ENCODE measurements around the gene HM13.
A peak's percentile ranks its signal among the peaks of the same experiment; 100 is the strongest.
"Not testable (repeated sequence)": the region's sequence is repeated elsewhere in the genome, so short reads cannot be mapped to it uniquely, and the experiment has no call there.

HM13 gene

DNA sequence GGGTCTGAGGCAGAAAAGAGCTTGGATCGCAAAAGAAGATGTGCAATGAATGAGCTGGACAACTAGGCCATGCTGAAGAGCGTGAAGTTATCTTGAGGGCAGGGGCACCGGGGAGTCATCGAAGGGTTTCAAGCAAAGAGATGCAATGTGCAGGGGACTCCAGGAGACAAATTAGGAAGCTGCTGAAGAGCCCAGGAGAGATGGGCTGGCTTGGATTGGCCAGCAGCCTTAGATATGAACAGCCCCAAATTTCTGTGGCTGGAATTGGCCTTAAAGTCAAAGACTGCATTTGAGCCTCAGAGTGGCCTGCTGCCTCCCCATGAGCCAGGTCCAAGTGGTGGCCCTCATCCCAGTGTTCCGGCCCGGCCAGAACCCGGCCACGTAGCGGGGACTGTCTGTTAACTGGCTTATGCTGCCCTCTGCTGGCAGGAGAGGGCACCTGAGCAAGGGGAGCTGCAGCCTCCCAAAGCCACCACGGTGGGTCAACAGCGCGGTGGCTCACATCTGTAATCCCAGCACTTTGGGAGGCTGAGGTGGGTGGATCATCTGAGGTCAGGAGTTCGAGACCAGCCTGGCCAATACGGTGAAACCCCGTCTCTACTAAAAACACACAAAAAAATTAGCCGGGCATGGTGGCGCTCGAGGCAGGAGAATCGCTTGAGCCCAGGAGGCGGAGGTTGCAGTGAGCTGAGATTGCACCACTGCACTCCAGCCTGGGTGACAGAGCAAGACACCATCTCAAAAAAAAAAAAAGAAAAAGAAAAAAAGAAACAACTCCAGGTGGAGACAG, 11.2 kb upstream of the HM13 start:
- peak; percentile 80 for DNase-seq

DNA sequence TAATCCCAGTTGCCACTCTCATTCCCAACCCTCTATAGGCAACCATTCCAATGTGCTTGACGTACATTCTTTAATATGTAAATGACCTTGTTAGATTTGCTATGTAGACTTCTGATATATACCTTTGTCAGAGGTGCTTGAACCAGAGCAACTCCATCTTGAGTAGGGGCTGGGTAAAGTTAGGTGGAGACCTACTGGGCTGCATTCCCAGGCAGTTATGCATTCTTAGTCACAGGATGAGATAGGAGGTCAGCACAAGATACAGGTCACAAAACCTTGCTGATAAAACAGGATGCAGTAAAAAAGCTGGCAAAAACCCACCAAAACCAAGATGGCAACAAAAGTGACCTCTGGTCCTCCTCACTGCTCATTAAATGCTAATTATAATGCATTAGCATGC, 8.3 kb upstream of the HM13 start:
- no peak for DNase-seq

DNA sequence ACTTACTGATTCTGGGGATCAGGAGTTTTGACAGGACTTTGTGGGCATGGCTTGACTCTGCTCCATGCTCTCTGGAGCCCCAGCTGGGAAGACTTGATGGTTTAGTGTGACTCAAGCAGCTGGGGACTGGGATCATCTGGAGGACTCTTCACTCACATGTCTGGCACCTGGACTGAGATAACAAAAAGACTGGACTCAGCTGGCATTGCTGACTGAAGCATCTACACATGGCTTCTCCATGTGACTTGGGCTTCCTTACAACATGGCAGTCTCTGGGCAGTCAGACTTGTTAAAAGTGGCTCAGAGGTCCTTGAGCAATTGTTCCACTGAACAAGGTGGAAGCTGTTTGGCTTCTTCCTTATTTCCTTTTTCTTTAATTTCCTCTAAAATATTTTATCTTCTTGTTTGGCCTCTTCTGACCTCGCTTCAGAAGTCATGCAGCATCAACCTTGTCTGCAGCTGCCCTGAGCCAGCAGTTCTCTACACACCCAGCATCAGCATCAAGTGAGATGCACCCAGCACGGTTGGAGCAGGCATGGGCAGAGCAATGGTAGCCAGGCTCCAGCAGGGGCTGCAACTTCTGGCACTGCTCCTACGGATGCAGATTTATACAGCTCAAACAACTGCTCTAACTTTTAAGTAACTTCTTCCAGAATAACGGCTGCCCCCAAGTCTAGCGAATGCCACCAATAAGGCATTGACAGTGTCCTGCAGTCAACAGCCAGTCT, 5.6 kb upstream of the HM13 start:
- no peak for DNase-seq

DNA sequence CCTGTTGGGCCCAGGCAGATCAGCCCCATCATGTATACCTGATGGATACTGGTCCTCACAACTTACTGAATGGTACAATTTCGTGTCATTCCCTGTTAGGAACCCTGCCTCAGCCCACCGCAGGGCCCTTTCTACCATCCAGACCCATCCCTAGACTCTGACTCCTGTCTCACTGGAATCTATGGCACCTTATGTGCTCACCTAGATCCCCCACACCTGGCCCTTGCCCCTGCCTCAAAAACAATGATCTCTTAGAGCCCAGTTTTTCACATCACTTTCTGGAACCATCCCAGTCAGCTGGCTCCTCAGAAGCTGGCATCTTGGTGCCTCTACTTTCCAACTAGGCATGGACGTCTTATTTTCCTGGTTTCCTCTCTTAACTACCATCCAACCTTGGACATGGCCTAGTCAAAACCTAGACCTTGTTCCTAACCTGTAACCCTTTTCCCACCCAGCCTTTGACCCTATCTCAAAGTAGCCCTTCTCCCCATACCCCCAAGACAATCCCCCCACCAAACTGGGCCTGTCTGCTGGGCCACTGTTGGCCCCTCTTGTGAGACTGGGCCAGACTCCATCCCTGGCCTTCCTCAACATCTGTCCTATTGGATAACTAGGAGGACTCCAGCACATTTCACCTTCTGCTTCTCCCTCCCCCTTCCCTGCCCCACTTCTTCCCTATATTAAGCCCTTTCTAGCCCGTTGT, 981 bp downstream of the HM13 start:
- no peak for DNase-seq

DNA sequence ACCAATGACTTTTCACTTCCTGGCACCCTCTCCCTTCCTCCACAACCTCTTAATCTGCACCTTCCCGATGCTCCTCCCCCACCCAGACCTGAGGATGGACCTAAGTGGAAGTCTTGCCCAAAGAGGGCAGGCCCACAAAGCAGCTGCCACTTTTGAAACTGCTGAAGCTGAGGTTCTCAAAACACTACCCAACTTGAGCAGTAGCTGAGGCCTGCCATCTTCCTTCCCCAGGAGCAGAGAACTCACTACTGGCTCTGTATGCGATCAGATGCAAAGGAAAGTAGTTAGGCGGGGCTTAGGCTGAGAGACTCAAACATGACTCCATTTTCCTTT, 1.5 kb downstream of the HM13 start:
- DNase-seq = no peak

GRCh38 chr20:31516166-31516565, 1.9 kb downstream of the HM13 start:
- no peak for DNase-seq

DNA sequence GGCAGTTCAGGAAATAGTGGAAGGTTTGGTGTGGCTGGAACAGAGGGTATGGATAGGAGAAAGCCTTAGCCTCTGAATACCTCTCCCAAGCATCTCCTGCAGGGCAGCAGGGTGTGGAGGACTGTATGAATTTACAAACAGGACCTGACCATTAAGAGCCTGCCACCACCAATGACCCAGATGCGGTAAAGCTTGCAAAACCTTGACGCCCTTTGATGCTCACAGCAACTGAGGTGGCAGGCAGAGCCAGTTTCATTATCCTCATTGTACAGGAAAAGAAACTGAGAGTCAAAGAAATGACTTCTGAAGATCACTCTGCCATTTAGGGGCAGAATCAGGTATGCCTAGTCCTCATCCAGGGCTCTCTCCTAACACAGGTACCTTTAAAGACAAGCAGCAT, 2.4 kb downstream of the HM13 start:
- DNase-seq = no peak

DNA sequence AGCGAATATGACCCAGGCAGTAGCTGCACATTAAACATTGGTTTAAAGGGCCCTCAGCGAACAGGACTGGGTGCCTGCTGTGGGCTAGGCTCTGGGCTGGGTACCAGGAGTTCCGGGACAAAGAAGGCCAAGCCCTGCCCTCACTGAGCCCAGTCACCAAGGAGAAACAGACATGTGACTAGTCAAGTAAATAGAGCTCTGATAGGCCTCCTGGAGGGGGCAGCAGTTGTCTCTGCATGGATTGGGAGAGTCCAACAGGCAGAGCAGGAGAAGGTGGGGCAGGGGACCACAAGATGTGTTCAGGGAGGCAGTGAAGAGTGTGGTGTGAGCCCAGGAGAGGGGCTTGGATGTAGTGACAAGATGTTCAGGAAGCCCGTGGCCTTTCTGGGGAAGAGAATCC, 3.1 kb downstream of the HM13 start:
- no peak for DNase-seq

DNA sequence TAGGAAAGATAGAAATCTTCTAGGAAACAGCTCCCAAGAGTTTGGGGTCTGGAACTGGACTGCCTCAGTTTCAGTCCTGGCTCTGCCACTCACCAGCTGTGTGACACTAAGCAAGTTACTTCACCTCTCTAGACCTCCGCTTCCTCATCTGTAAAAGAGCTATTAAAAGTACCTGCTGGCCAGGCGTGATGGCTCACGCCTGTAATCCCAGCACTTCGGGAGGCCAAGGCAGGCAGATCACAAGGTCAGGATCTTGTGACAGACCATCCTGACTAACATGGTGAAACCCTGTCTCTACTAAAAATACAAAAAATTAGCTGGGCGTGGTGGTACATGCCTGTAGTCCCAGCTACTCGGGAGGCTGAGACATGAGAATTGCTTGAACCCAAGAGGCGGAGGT, 7.0 kb downstream of the HM13 start:
- not testable (repeated sequence) for DNase-seq

- no peak for DNase-seq
These were observed 8.5 kb downstream of the HM13 start for GRCh38 chr20:31522731-31523130.

DNA sequence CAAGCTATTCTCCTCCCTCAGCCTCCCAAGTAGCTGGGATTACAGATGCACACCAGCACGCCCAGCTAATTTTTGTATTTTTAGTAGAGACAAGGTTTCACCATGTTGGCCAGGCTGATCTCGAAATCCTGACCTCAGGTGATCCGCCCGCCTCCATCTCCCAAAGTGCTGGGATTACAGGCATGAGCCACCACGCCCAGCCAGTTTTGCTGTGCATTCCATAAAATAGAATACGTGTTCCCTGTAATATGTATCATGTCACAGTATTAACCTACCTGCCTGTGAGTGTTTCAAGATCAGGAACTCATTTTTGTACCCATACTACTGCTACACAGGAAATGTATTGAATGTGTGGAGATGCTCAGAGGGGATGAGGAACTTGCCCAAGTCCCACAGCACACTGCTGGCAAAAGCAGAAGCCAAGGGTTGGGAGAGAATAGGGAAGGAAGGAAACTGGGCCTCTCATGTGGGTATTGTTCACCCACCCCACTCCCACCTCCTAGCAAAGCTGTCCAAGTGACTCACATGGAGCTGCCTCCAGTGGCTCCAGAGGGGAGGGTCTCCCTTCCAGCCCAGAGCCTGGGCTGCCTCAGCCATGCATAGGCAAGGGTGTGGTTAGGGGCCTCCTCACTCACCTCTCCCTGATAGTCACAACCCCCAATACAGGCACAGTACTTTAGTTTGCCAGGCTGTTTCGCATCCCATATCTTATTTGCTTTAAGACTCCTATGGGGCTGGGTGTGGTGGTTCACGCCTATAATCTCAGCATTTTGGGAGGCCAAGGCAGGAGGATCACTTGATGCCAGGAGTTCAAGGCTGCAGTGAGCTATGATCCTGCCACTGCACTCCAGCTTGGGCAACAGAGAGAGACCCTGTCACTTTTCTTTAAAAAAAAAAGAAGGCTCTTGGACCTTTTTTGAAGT, 9.4 kb downstream of the HM13 start:
- no peak for DNase-seq

DNA sequence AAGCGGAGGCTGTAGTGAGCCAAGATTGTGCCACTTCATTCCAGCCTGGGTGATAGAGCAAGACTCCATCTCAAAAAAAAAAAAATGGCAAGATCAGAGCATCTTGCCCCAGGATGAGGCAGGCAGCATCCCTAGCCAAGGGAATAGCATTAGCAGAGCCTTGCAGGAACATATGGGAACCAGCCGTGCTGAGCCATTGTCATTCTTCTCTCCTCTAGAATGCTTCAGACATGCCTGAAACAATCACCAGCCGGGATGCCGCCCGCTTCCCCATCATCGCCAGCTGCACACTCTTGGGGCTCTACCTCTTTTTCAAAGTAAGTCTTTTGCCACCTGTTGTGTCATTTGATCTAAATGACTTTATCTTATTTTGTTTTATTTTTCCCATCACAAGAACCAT, 13.0 kb downstream of the HM13 start:
- DNase-seq = no peak

DNA sequence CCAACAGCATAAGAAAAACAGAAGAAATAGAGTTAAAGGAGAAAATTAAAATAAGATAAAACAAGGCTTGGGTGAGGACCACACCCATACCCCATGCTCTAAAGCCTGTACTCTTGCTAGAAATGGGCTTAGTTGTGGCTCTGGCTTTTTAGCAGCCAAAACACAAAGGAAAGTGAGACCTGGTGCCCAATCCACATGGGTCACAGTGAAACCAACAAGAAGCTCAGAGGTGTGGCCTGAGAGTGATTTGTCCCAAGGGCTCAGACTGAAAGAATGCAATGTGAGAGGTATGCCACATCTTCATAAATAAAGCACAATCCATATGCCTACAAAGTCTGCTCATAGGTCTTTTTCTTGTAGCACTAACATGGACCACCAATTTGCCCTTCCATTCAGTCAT, 21.1 kb downstream of the HM13 start:
- DNase-seq = no peak

- no peak for DNase-seq
These were observed 22.3 kb downstream of the HM13 start for GRCh38 chr20:31536575-31536974.

DNA sequence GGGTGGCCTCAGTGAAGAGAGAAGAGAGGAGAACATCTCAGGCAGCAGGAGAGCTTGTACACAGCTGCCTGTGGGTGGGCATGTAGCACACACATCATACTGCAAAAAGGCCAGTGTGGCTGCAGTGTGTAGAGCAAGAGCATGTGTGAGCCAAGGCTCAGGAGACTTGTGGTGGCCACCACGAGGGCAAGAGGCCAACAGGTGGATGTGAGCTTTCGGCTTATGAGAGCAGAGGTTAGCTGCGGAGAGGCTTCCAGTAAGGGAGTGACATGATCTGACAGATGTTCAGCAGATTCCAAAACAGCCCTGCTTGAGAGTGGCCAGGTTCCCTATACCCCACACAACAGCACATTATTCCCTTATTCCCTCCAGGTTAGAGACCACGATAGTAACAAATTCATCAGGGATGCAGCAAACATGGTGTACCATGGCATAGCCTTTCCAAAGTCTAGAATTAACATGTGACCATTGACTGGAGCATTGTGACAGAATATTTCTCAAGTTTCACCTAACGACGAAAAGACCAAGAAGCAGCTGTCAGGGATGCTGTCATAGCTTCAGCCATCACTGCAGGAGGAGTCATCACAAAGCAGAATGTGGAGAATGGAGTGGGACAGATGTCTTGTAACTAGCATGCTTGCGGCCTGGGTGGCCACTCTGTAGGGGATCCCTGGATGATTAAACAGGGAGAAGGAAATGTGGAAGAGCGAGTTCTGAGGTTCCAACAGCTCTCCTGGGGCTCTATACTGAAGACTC, 23.1 kb downstream of the HM13 start:
- DNase-seq = no peak

DNA sequence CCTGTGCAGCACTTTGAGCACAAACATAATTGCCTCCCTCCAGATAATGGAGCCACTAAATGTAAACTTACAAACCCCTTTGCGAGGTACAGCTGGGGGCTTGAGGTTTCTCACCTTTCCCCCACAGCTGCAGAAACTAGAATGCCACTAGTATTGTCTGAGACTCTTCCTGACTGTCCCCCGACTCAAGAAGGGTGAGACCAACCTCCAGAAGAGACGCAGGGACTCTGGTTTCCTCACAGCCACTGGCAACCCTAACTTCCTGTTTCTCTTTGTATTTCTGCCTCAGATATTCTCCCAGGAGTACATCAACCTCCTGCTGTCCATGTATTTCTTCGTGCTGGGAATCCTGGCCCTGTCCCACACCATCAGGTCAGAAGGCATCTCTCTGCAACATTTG, 23.6 kb downstream of the HM13 start:
- DNase-seq = no peak

DNA sequence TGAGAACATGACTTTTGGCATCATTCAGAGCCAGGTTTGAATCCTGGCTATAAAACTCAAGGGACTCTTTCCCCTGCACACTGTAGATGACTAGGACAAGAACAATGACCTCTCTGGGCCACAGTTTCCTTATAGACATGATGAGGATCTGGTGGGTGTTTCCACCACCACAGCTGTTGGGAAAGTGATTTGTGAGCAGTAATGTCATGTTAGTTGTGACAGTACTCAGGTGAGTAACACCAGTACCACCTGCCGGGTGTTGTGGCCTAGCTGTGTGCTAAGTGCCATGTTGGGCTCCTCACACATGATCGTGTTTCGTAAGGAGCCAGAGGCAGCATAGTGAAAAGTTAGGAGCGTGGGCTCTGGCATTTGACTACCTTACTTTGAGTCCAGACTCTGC, 24.1 kb downstream of the HM13 start:
- no peak for DNase-seq

- not testable (repeated sequence) for DNase-seq
These were observed 25.4 kb downstream of the HM13 start for GRCh38 chr20:31539636-31540035.

DNA sequence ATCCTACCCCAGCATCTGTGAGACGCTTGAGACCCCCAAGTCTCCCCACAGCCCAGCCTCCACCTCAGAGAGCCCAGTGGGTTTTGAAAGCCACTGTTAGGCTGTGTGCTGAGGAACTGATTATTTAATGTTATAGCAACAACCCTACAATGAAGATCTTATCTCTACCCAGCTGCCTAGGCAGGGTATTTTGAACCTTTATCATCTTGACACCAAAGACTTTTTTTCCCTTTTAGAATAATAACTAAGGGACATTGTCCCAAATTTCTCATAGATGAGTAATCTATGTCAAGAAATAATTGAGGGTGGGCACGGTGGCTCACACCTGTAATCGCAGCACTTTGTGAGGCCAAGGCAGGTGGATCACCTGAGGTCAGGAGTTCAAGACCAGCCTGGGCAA, 26.2 kb downstream of the HM13 start:
- no peak for DNase-seq

- peak; percentile 45 for DNase-seq
These were observed 28.1 kb downstream of the HM13 start for GRCh38 chr20:31542201-31542842.

DNA sequence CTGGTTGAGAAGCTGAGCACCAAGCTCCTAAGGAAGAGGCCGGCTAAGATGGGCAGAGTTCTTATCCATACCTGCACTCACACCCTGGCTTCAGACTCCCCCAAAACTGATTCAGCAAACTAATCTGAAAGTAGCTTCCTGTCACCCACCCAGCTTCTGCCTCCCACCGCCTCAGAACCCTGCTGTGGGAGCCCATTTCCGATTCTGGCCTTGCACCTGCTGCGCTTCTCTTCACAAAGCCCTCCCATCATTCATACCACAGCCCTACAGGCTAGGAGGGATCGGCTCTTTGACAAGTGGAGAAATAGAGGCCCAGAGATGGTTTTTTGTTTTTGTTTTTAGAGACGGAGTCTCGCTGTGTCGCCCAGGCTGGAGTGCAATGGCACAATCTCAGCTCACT, 28.7 kb downstream of the HM13 start:
- DNase-seq = no peak
